GM12873 (cell line): ENCODE measurements around the gene RYR1.

ENCODE experiments used
- CTCF ChIP-seq: IDR thresholded peaks from 2 replicates; pipeline ENCODE4 v1.5.1; 2012; ENCODE audit warnings: low read depth, mild to moderate bottlenecking, moderate library complexity, low read length, control low read depth; ENCODE audit not compliant: insufficient read depth; ENCODE audit errors: missing control alignments

Gene RYR1

DNA sequence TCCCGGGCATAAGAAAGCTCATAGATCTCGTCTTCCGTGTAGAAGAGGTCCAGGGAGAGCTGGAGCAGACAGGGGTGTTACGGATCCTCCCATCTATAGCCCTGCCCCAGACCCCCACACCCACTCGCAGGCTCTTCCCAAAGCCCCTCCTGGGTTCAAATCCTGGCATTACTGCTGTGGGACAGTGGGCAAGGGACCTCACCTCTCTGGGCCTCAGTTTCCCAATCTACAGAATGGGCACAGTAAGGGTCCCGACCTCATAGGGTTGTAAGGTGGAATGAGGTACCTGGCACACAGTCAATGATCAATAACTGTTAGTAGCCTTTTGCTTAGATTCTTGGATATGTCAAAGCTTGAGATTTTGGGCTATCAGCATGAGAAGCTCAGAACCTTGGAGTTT lies 20.1 kb upstream of the RYR1 start:
- no peak for TF ChIP-seq CTCF

DNA sequence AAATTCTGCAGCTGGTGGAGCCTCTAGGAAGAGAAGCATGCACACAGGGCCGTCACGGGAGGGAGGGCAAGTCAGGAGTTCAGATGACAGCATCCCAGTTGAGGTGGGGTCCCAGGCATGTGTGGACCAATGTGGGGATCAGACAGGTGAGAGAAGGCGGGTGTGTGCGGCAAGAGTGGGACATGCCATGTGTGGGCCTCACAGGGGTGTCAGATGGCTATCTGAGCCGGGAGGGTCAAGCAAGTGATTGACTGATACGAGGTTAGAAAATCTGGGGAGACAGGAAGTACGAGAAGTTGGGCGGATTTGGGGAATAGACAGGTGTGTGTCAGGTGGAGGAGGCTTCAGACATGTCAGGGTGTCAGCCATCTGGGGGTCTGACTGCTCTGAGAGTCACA lies 16.3 kb upstream of the RYR1 start:
- TF ChIP-seq CTCF = no peak

GRCh38 chr19:38417544-38418506 lies 15.7 kb upstream of the RYR1 start:
- no peak for TF ChIP-seq CTCF

GRCh38 chr19:38420935-38421334 lies 12.6 kb upstream of the RYR1 start:
- TF ChIP-seq CTCF = no peak

GRCh38 chr19:38421856-38422255 lies 11.6 kb upstream of the RYR1 start:
- TF ChIP-seq CTCF = no peak

GRCh38 chr19:38422438-38422837 lies 11.1 kb upstream of the RYR1 start:
- TF ChIP-seq CTCF = no peak

DNA sequence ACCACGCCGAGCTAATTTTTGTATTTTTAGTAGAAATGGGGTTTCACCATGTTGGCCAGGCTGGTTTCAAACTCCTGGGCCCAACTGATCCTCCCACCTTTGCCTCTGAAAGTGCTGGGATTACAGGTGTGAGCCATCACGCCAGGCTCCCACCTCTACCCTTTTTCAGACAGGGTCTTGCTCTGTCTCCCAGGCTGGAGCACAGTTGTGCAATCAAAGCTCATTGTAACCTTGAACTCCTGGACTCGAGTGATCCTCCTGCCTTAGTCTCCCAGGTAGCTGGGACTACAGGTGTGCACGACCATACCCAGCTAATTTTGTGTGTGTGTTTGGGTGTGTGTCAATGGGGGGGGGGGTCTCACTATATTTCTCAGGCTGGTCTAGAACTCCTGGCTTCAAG lies 9.2 kb upstream of the RYR1 start:
- no peak for TF ChIP-seq CTCF
